COLO829 (cell line): Measurements from ENCODE around the gene ADORA1.

ENCODE experiments used
- DNase-seq: peaks from one replicate; pipeline ENCODE4 v3.0.0; 2012; ENCODE audit warnings: low spot score

ADORA1 gene

DNA sequence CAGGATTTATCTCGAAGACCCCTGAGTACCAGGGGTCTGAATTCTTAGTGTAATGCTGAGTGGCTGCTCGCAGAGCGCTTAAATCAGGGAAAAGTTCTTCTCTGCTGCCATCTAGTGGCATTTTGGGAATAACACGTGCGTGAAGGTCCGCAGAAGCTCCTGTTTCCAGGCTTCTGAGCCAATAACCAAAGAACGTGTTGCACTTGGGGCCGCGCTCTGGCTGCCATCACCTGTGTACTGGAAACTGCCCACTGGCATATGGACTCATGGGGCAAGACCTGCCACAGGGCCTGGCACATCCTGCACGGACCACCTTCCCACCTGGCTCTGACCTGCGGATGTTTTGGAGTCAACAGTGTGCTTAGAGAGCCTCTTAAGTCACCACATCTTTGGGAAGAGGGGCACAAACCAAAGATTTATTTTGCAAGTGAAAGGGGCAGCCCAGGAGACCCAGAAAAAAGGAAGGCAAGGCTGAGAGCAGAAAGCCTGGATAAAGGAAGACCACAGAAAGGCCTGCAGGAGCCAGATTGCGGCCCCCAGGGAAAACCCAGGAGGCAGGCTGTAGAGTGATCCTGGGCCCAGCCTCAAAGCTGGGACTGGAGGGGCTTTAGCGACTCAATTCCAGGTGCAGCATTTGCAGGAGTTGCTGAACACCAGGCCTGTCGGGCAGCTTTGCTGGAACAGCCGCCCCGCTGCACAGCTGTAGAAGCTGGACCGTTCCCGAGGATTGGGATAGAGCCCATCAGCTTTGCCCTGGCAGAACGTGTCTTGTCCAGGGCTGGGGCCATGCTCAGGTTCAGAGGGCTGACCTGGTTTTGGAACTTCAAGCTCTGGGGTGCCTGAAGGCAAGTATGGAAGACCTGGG, 89.0 kb downstream of the ADORA1 start:
- peak; percentile 75 for DNase-seq
